ENCODE data around the gene MDP1.

MDP1 gene

DNA sequence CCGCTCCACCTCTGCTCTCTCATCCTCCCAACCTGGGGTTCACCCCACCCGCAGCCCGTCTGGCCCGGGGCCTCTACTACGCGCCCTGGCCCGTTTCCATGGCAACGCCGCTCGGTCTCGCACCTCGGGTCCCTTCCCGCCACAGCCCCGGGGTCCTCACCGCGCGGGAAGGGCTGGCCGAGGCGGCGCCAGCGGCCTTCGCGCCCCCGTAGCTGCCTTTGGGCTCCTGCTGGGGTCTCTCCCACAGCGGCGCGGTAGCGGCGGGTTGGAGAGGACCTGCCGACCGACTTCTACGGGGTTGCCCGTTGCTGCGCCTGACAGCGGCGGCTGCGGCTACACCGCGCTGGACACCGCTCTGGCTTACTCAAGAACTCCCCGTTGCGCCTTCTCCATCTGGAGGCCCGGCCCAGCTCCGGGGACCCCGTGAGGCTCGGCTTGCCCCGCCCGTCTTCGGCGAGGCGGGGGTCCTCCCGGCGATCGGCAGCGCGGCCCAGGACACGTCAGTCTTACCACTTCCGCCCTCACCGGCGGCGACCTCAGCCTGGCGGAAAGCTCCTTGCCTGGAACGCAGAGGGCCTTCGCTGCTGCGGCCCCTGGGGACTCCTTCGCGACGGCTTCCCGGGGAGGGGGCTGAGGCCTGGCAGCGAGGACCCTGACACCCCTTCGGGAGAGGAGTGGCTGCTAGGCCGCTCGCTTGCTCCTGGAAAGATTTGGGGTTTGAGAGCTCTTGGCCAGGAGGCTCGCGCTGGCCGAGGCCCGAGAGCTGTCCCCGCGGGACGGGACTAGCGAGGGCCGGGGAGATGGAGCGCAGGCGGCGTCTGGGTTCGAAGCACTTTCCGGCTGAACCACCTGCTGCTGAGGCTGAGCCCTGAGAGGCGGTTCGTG lies 20.4 kb downstream of the MDP1 start, which contains the start of gene TM9SF1:
TM9SF1 (minus strand) TSS at position 256 of the 885 bp plus-strand sequence. CDS start 422 bp downstream, outside the sequence.
- peak; percentile 98 for DNase-seq

DNA sequence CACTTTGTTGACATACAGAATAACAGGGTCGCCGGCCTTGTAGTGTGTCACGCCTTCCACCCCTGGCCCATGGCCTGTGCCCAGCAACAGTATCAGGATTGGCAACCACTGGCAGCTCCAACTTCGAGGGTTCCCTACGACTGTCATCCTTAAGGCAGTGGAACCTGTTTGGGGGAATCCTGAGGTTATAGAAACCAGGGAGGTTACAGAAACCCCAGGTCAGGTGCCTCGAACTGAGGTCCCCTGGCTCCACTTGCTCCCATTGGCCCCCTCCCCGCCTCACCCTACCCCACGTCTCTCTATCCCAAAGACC lies 21.0 kb downstream of the MDP1 start:
- DNase-seq: no peak

DNA sequence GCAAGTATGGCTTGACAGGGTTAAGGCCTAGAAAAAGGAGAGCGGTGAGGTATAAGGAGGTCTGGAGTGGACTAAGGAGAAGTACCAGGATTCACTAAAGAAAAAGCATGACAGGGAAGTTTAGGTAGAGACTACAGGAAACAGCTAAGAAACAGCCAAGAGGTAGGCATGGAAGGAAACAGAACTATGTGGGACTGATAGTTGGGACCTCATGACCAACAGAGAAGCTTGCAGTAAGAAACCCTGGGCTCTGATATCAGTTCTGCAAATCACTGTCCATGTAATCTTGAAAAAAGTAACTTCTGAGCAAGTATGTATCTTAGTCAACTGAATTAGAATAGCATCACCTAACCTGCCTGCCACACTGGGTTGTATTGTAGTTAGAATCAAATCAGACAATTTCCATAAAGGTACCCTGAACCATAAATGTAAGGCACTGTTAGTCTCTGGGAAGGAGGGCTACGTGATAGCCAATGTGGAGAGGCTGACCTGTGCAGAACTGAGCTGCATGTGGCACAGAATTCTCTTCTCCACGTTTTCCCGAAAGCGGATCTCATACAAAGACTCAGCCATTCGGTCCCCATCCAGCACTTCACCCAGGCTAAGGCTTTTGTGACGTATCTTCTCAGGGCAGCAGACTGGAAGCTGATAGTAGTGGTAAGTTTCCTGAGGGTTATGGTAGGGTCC lies 21.5 kb downstream of the MDP1 start:
- DNase-seq: no peak

- no peak for DNase-seq
Measured at GRCh38 chr14:24192933-24193332, 22.9 kb downstream of the MDP1 start.

DNA sequence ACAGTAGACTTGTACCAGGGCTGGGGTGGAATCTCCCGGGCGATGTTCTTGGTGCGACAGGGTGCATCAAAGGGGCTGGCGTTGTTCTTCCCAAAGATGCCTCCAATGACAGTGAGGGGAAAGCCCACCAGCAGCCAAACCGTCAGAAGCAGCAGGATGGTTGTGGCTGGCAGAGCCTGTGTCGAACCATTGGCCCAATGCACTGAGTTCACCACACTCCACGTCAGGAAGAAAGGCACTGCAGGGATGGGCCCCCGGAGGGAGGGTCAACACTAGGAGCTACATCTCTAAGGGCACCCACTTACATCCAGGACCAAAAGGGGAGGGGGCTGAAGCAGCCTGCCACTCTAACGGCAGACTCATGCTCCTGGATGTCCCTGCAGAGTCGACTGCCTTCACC lies 25.4 kb downstream of the MDP1 start:
- DNase-seq: no peak

GRCh38 chr14:24189460-24189859 lies 26.4 kb downstream of the MDP1 start:
- no peak for DNase-seq

GRCh38 chr14:24189059-24189375 lies 26.8 kb downstream of the MDP1 start:
- no peak for DNase-seq

DNA sequence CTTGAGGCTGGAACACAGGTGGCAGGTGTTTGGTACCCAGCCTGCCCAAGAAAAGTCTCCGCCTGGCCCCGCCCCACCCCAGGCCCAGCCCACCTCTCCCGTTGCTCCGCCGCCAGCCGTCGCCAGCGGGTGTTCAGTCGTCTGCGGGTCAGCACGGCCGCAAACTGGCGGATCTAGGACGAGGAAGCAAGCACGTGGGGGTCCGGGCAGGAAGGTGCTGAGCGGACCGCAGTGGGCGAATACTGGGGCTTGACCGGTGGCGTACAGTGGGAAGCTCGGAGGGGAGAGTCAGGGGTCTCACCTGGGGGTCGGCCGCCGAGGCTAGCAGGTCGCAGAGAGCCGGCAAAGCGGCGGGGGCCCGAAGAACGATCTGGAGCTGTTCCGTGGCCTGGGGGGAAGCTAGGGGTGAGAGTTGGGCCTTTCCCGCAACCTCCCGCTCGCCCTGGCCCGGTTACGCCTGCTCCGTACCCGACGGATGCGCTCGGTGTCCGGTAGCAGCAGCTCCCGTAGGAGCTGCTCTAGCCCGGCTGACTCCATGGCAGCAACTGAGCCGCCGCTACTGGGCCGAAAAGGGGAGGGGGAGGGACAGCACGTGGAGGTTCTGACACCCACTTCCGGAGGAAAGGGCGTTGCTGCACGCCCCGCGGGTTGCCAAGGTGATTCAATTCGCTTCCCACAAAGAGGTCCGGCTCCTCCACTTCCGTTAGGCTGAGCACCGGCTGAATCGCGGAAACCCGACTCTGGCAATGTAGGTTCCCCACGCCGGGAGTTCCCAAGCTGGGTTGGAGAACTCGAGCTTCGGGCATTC lies 27.4 kb downstream of the MDP1 start, which contains the start of gene IPO4:
IPO4 (minus strand) TSS at position 566 of the 808 bp plus-strand sequence; CDS start at position 537, 29 bp downstream.
- DNase-seq: peak; percentile 92

DNA sequence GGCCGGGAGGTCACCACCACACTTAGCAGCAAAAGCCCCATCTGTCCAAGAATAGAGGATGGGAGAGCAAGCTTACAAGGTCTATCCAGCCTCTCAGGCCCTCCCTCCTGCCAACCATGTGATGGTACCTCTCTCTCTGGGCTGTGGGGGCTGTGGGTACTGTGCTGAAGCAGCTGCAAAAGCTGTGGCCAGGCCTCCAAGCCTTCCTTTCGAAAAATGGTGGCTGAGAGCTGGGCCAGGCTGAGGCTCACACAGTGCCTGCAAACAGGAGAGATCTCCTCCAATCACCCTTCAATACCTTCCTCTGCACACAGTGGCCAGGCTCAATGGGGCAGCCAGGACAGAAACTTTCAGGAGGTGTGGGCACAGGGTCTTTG lies 28.3 kb downstream of the MDP1 start:
- no peak for DNase-seq

DNA sequence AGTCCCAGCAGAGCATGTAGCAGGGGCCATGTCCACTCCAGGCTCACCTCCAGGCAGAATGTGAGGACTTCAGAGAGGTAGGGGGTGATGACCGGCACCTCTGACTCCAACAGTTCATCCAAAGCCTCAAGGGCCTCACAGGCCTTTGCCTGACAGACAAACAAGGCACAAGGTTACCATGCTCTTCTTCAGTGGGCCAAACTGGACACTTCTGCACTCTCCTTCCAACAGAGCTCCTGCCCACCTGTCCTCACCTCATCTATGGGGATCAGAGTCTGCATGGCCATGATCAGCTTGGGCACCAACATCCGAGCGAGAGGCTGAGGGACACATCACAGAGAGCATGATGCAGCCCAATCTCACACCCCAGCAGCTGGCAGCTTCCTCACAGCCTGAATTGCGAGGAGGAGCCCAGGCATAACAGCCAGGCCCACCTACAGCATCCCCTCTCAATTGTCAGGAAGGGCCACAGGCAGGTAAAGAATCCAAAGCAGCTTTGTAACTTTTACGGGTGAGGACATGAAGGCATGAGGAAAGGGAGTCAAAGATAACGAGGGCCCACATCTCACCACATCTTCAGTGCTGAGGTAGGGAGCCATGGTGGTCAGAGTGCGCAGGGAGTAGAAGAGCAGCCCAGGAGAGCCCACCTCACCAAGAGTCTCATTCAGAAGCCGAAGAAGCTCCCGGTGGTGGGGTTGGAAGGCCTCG lies 28.9 kb downstream of the MDP1 start:
- DNase-seq: no peak

- DNase-seq: no peak
Measured at GRCh38 chr14:24185741-24186140, 30.1 kb downstream of the MDP1 start.

GRCh38 chr14:24185026-24185425 lies 30.8 kb downstream of the MDP1 start:
- DNase-seq: no peak

DNA sequence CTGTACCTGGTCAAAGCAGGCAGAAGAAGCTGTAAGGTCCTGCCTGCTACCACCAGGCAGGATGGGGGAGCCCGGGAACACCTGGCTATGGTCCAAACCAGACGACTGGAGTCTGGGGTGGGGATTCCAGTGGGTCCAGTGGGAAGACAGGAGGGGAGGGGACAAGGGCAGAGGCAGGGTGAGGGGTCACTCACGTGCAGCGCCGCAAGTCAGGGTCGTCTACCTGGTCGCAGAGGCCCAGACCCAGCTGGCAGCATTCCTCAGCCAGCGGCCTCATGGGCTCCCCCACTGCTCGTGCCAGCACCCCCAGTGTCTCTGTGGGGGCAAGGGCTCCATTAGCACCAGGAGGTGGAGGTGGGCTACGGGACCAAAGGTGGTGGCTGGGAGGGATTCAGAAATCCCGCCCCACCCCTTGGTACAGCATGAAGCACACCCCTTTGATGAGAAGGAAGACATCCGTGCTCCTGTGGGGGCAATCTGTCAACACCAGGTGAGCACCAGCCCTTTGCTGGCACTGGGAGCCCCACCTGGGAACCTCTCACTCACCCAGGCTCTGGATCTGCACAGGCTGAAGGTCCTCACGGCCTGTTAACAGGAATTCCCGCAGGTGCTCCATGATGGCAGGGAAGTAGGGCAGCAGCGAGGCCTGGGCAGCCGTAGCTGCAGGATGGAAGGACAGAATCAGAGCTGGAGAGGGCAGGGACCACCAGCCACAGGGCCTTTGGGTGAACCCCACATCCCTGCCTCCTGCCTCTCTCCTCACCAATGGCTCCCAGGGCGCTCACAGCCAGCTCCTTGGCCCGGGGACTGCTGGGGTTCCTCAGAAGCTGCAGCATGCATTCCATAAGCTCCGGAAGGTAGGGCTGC lies 31.5 kb downstream of the MDP1 start:
- no peak for DNase-seq

GRCh38 chr14:24183014-24183481 lies 32.8 kb downstream of the MDP1 start:
- DNase-seq: no peak

DNA sequence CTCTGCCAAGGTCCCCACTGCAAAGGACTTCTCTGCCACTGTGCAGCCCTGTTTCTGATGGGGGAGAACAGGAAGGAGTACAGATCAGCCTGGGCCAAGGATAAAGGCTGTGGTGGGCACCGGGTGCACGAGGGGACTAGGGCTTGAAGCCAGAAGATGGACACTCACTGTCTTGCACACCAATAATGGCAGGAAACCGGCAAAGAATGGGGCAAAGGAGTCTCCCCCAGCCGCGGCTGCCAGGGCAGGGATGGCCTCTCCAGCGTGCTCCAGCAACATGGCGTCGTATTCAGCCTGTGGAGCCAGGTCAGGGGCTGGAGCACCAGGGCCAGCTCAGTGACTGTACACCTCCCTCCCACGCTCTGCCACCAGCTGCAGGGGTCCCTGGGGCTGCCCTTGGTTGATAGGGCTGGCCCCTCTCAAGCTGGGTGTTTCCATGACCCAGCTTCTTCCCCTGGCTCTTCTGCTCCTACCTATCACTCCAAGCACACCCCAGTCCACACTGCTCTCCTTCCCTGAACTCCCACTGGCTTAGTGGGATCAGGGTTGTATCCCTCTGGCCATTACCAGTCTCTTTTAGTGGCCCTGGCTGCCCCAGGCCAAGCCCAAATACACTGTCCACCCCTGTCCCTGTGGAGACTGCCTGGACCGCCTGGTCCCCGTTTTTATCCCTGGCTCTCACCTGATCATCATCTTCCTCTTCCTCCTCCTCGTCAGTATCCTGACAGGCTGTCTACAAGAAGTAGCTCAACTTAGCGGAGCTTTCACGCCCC lies 33.6 kb downstream of the MDP1 start:
- DNase-seq: no peak

DNA sequence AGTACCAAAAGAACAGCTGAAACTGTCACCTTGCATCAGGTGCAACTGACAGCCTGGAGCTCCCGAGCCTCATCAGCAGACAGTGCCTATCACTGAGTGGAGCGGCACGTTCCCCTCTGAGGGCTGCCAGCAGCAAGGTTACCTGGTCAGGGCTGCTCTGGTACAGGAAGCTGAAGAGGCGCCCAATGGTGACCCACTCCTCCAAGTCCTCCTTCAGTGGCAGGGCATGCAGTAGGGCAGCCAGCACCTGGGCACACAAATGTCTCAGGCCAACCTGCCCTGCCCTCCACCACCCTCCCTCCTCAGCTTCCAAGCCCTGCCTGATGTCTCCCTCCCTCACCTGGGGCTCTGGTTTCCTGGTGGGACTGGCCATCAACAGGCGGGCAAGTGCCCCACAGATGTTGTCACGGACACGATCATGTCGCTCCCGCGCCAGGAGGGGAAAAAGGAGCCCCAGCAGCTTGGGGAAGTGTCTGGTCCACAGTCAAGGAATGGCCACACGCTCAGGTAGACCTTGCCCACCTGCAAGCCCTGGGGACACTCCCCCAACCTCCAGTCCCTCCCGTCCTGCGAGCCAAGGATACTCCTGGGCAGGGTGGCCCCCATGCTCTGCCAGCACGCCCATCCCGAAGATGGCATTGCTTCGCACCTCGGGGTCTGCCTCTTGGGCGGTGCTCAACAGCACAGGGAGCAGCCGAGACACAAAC lies 34.3 kb downstream of the MDP1 start:
- no peak for DNase-seq

- DNase-seq: no peak
Measured at GRCh38 chr14:24179961-24180796, 35.7 kb downstream of the MDP1 start.

- no peak for DNase-seq
Measured at GRCh38 chr14:24179294-24179960, 36.4 kb downstream of the MDP1 start.

Measured in retina (tissue), 1 donor.